ENCODE results near the gene C10orf67. TPM values are rescaled to one million over a fixed set of nuclear protein-coding genes. Genes with fewer than 3 reads are reported as not detected.

C10orf67 gene
- total and polyA plus RNA-seq, 2 experiments from 2014 or later, result 0.16 TPM; not detected in 1

DNA sequence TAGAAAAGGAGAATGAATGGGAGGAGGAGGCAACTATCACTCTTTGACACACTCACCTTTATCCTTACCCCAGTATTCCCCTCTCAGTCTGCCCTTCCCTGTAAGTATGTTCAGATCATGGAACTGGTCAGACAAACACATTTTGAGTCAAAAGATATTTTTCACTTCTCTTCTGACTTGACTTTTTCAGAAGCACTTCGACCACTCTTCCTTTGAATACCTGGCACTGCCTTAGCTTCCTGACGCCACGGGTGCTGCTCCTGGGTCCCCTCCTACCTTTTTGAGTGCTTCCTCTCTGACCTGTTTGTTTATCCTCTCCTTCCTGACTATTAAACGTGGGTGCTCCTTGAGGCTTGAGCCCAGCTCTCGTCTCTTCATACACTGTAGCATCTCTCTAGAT lies 19.8 kb upstream of the C10orf67 start:
- Histone ChIP-seq H3K27ac (ENCODE audit: low read depth) (no peak overlapping the region), H3K4me1 (ENCODE audit: insufficient read depth) (no peaks in the 10 kb centered on the region), H3K36me3 (ENCODE audit: insufficient read depth) (no peaks in the 10 kb centered on the region), H2AFZ (no peak overlapping the region), H3K4me2 (no peak overlapping the region), H3K4me3 (no peak overlapping the region), H4K20me1 (replicated peaks; ENCODE audit: insufficient read depth) (no peaks in the 10 kb centered on the region), H3K27me3 (ENCODE audit: insufficient read depth) (no peaks in the 10 kb centered on the region), H3K79me2 (replicated peaks; ENCODE audit: insufficient read depth) (no peaks in the 10 kb centered on the region), H3K9me2 (ENCODE audit: insufficient read depth) (no peaks in the 10 kb centered on the region), H3F3A (replicated peaks; ENCODE audit: low read depth) (no peaks in the 10 kb centered on the region)
- H3K9me3 Mint-ChIP-seq, result no peaks in the 10 kb centered on the region
- H3K27ac Mint-ChIP-seq, result no peak overlapping the region
- H3K4me3 Mint-ChIP-seq, result no peak overlapping the region
- 0 out of 3 replicates have a peak, but pooled peaks cover 3% of the 10 kb centered on the region for H3K4me1 Mint-ChIP-seq
- H3K27me3 Mint-ChIP-seq (ENCODE audit: insufficient read depth, low read depth, poor library complexity), result no peaks in the 10 kb centered on the region
- no peaks in the 10 kb centered on the region for H3K36me3 Mint-ChIP-seq (ENCODE audit: low read depth)
- TF ChIP-seq NANOG (IDR thresholded peaks at IDR 0.05; ENCODE audit: borderline replicate concordance) (no peak), JUNB (IDR thresholded peaks at IDR 0.05; ENCODE audit: unreplicated experiment) (no peak), POLR2AphosphoS5 (IDR thresholded peaks at IDR 0.05; ENCODE audit: low read depth) (no peak), EZH2phosphoT487 (IDR thresholded peaks at IDR 0.05; ENCODE audit: unreplicated experiment) (no peak), STAT1 (IDR thresholded peaks at IDR 0.05; ENCODE audit: unreplicated experiment) (no peak), ZNF331 (CRISPR knock-in tag; IDR thresholded peaks at IDR 0.05; ENCODE audit: low read depth) (no peak), ZNF114 (CRISPR knock-in tag; IDR thresholded peaks at IDR 0.05) (no peak), CREB1 (CRISPR knock-in tag; IDR thresholded peaks at IDR 0.05; ENCODE audit: low read depth) (no peak), ZNF462 (CRISPR knock-in tag; IDR thresholded peaks at IDR 0.05) (no peak), EZH2 (IDR thresholded peaks at IDR 0.05; ENCODE audit: low read depth, unreplicated experiment) (no peak)
- TF ChIP-seq, protein P1, sequence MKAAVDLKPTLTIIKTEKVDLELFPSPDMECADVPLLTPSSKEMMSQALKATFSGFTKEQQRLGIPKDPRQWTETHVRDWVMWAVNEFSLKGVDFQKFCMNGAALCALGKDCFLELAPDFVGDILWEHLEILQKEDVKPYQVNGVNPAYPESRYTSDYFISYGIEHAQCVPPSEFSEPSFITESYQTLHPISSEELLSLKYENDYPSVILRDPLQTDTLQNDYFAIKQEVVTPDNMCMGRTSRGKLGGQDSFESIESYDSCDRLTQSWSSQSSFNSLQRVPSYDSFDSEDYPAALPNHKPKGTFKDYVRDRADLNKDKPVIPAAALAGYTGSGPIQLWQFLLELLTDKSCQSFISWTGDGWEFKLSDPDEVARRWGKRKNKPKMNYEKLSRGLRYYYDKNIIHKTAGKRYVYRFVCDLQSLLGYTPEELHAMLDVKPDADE (IDR thresholded peaks at IDR 0.05), result no peak
- TF ChIP-seq, protein P2, sequence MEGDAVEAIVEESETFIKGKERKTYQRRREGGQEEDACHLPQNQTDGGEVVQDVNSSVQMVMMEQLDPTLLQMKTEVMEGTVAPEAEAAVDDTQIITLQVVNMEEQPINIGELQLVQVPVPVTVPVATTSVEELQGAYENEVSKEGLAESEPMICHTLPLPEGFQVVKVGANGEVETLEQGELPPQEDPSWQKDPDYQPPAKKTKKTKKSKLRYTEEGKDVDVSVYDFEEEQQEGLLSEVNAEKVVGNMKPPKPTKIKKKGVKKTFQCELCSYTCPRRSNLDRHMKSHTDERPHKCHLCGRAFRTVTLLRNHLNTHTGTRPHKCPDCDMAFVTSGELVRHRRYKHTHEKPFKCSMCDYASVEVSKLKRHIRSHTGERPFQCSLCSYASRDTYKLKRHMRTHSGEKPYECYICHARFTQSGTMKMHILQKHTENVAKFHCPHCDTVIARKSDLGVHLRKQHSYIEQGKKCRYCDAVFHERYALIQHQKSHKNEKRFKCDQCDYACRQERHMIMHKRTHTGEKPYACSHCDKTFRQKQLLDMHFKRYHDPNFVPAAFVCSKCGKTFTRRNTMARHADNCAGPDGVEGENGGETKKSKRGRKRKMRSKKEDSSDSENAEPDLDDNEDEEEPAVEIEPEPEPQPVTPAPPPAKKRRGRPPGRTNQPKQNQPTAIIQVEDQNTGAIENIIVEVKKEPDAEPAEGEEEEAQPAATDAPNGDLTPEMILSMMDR (conservative IDR thresholded peaks at IDR 0.05; ENCODE audit: low read depth in 2 of 2), result no peak
- TF ChIP-seq, protein P3, sequence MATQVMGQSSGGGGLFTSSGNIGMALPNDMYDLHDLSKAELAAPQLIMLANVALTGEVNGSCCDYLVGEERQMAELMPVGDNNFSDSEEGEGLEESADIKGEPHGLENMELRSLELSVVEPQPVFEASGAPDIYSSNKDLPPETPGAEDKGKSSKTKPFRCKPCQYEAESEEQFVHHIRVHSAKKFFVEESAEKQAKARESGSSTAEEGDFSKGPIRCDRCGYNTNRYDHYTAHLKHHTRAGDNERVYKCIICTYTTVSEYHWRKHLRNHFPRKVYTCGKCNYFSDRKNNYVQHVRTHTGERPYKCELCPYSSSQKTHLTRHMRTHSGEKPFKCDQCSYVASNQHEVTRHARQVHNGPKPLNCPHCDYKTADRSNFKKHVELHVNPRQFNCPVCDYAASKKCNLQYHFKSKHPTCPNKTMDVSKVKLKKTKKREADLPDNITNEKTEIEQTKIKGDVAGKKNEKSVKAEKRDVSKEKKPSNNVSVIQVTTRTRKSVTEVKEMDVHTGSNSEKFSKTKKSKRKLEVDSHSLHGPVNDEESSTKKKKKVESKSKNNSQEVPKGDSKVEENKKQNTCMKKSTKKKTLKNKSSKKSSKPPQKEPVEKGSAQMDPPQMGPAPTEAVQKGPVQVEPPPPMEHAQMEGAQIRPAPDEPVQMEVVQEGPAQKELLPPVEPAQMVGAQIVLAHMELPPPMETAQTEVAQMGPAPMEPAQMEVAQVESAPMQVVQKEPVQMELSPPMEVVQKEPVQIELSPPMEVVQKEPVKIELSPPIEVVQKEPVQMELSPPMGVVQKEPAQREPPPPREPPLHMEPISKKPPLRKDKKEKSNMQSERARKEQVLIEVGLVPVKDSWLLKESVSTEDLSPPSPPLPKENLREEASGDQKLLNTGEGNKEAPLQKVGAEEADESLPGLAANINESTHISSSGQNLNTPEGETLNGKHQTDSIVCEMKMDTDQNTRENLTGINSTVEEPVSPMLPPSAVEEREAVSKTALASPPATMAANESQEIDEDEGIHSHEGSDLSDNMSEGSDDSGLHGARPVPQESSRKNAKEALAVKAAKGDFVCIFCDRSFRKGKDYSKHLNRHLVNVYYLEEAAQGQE (IDR thresholded peaks at IDR 0.05; ENCODE audit: unreplicated experiment), result no peak
- ATAC-seq, result no peak
- no peak for DNase-seq (ENCODE audit: low spot score)
